K562 (cell line): ENCODE data around the gene YBX2. TPM values are rescaled to one million over a fixed set of nuclear protein-coding genes. Genes with fewer than 3 reads are reported as not detected.

ENCODE experiments used
- CBX1 ChIP-seq: sonication (generic); IDR thresholded peaks from 2 replicates; pipeline ENCODE4 v1.6.1; 2016; ENCODE audit warnings: antibody characterized with exemption, low read depth, mild to moderate bottlenecking
- CCAR2 ChIP-seq: fragments of 200-400 bp; formaldehyde crosslinking; IDR thresholded peaks from 2 replicates; pipeline ENCODE4 v1.6.1; 2017; ENCODE audit warnings: mild to moderate bottlenecking, low read depth, low read length
- EP400 ChIP-seq: fragments of 450-650 bp; IDR thresholded peaks from 2 replicates; pipeline ENCODE4 v1.6.1; 2017; ENCODE audit warnings: antibody characterized with exemption, mild to moderate bottlenecking, moderate library complexity
- FOXK1 ChIP-seq: sonication (generic); formaldehyde crosslinking; IDR thresholded peaks from 2 replicates; pipeline ENCODE4 v1.8.0; 2022; ENCODE audit warnings: missing genetic modification reagents, mild to moderate bottlenecking, borderline replicate concordance
- NUFIP1 ChIP-seq: fragments of 450-650 bp; IDR thresholded peaks from 2 replicates; pipeline ENCODE4 v1.6.1; 2018; ENCODE audit not compliant: partially characterized antibody
- POLR3G ChIP-seq: IDR thresholded peaks from 2 replicates; pipeline ENCODE4 v1.6.1; 2011; ENCODE audit not compliant: insufficient read length, insufficient replicate concordance; ENCODE audit errors: extremely low read depth
- PRPF4 ChIP-seq: fragments of 200-400 bp; formaldehyde crosslinking; IDR thresholded peaks from one replicate; pipeline ENCODE4 v1.6.1; 2017; ENCODE audit warnings: low read length, low read depth, mild to moderate bottlenecking; ENCODE audit not compliant: insufficient read depth, poor library complexity, severe bottlenecking
- PTBP1 ChIP-seq: fragments of 200-400 bp; formaldehyde crosslinking; IDR thresholded peaks from 2 replicates; pipeline ENCODE4 v1.6.1; 2017; ENCODE audit warnings: low read depth, low read length
- SRSF1 ChIP-seq: fragments of 200-400 bp; formaldehyde crosslinking; IDR thresholded peaks from 2 replicates; pipeline ENCODE4 v1.6.1; 2017; ENCODE audit warnings: mild to moderate bottlenecking, low read depth, low read length, moderate library complexity
- ZNF146 ChIP-seq: IDR thresholded peaks from one replicate; pipeline ENCODE4 v1.6.1; 2018; ENCODE audit warnings: missing compliant biosample characterization; ENCODE audit not compliant: unreplicated experiment
- polyA plus RNA-seq, 8 experiments: library from polyadenylated mRNA; depleted of rRNA in 4 of 8; stranded (reverse) in 5 of 8; unstranded in 3 of 8; fragments of >200 nt; fragmentation: Nextera tagmentation in 2 of 8; fragmentation: Illumina TruSeq in 1 of 8; extraction: Ambion mirVana in 2 of 8; extraction: Trizol in 1 of 8; gene quantifications; 2 replicates each; pipeline versions ENCODE4 v1.2.1 to v1.2.3, GENCODE V29; 2011 to 2014; ENCODE audit warnings: inconsistent platforms in 1 of 8, missing spikeins in 1 of 8
- total RNA-seq, 7 experiments: library from RNA; depleted of rRNA in 6 of 7; stranded (reverse); fragments of >200 nt in 6 of 7; fragmentation: Illumina TruSeq in 2 of 7; extraction: Trizol in 2 of 7; gene quantifications; 2 replicates each; pipeline versions ENCODE4 v1.2.1 to v1.2.3, GENCODE V29; 2011 to 2021; ENCODE audit warnings: low replicate concordance in 1 of 7
- TF ChIP-seq, protein P1 (sequence below): fragments of 450-650 bp; IDR thresholded peaks from 2 replicates; pipeline ENCODE4 v1.6.1; 2016; ENCODE audit warnings: mild to moderate bottlenecking, moderate library complexity

YBX2 gene
- total and polyA plus RNA-seq, 9 of the 15 experiments (the other 6 are each of a cell fraction or from before 2014, with no cell fraction given): 0.03 to 0.59 (median 0.27) TPM; not detected in 6

GRCh38 chr17:7252176-7253043 lies 42.0 kb downstream of the YBX2 start, which contains the start of gene ELP5 (continued):
- TF ChIP-seq, protein P1, sequence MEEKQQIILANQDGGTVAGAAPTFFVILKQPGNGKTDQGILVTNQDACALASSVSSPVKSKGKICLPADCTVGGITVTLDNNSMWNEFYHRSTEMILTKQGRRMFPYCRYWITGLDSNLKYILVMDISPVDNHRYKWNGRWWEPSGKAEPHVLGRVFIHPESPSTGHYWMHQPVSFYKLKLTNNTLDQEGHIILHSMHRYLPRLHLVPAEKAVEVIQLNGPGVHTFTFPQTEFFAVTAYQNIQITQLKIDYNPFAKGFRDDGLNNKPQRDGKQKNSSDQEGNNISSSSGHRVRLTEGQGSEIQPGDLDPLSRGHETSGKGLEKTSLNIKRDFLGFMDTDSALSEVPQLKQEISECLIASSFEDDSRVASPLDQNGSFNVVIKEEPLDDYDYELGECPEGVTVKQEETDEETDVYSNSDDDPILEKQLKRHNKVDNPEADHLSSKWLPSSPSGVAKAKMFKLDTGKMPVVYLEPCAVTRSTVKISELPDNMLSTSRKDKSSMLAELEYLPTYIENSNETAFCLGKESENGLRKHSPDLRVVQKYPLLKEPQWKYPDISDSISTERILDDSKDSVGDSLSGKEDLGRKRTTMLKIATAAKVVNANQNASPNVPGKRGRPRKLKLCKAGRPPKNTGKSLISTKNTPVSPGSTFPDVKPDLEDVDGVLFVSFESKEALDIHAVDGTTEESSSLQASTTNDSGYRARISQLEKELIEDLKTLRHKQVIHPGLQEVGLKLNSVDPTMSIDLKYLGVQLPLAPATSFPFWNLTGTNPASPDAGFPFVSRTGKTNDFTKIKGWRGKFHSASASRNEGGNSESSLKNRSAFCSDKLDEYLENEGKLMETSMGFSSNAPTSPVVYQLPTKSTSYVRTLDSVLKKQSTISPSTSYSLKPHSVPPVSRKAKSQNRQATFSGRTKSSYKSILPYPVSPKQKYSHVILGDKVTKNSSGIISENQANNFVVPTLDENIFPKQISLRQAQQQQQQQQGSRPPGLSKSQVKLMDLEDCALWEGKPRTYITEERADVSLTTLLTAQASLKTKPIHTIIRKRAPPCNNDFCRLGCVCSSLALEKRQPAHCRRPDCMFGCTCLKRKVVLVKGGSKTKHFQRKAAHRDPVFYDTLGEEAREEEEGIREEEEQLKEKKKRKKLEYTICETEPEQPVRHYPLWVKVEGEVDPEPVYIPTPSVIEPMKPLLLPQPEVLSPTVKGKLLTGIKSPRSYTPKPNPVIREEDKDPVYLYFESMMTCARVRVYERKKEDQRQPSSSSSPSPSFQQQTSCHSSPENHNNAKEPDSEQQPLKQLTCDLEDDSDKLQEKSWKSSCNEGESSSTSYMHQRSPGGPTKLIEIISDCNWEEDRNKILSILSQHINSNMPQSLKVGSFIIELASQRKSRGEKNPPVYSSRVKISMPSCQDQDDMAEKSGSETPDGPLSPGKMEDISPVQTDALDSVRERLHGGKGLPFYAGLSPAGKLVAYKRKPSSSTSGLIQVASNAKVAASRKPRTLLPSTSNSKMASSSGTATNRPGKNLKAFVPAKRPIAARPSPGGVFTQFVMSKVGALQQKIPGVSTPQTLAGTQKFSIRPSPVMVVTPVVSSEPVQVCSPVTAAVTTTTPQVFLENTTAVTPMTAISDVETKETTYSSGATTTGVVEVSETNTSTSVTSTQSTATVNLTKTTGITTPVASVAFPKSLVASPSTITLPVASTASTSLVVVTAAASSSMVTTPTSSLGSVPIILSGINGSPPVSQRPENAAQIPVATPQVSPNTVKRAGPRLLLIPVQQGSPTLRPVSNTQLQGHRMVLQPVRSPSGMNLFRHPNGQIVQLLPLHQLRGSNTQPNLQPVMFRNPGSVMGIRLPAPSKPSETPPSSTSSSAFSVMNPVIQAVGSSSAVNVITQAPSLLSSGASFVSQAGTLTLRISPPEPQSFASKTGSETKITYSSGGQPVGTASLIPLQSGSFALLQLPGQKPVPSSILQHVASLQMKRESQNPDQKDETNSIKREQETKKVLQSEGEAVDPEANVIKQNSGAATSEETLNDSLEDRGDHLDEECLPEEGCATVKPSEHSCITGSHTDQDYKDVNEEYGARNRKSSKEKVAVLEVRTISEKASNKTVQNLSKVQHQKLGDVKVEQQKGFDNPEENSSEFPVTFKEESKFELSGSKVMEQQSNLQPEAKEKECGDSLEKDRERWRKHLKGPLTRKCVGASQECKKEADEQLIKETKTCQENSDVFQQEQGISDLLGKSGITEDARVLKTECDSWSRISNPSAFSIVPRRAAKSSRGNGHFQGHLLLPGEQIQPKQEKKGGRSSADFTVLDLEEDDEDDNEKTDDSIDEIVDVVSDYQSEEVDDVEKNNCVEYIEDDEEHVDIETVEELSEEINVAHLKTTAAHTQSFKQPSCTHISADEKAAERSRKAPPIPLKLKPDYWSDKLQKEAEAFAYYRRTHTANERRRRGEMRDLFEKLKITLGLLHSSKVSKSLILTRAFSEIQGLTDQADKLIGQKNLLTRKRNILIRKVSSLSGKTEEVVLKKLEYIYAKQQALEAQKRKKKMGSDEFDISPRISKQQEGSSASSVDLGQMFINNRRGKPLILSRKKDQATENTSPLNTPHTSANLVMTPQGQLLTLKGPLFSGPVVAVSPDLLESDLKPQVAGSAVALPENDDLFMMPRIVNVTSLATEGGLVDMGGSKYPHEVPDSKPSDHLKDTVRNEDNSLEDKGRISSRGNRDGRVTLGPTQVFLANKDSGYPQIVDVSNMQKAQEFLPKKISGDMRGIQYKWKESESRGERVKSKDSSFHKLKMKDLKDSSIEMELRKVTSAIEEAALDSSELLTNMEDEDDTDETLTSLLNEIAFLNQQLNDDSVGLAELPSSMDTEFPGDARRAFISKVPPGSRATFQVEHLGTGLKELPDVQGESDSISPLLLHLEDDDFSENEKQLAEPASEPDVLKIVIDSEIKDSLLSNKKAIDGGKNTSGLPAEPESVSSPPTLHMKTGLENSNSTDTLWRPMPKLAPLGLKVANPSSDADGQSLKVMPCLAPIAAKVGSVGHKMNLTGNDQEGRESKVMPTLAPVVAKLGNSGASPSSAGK: no peak; the same call in 1 of the 2 replicates
- no peak for TF ChIP-seq PRPF4
- no peak for TF ChIP-seq ZNF146
- no peak for TF ChIP-seq CBX1
- TF ChIP-seq NUFIP1: no peak
- no peak for TF ChIP-seq CCAR2
- no peak for TF ChIP-seq PTBP1
- no peak for TF ChIP-seq FOXK1 (CRISPR knock-in tag)
- peak; percentile 94 for TF ChIP-seq EP400
- no peak for TF ChIP-seq POLR3G
- no peak for TF ChIP-seq SRSF1
